OCI-LY7 (cell line): Measurements from ENCODE around the gene CXCL12.

Experiments used
- EZH2phosphoT487 ChIP-seq: fragments of 200-600 bp; sonication (generic); IDR thresholded peaks from 2 replicates; pipeline ENCODE4 v1.6.1; 2018; ENCODE audit warnings: low read depth, borderline replicate concordance, mild to moderate bottlenecking, mixed run types, antibody characterized with exemption, low read length, moderate library complexity, mixed read lengths
- TF ChIP-seq, protein P1 (sequence below): fragments of 200-600 bp; sonication (generic); conservative IDR thresholded peaks from 2 replicates; pipeline ENCODE4 v1.5.1; 2014; ENCODE audit warnings: mild to moderate bottlenecking, antibody characterized with exemption, low read length, moderate library complexity, mixed read lengths

GRCh38 chr10:44384601-44385025 lies 284 bp downstream of the CXCL12 start:
- TF ChIP-seq, protein P1, sequence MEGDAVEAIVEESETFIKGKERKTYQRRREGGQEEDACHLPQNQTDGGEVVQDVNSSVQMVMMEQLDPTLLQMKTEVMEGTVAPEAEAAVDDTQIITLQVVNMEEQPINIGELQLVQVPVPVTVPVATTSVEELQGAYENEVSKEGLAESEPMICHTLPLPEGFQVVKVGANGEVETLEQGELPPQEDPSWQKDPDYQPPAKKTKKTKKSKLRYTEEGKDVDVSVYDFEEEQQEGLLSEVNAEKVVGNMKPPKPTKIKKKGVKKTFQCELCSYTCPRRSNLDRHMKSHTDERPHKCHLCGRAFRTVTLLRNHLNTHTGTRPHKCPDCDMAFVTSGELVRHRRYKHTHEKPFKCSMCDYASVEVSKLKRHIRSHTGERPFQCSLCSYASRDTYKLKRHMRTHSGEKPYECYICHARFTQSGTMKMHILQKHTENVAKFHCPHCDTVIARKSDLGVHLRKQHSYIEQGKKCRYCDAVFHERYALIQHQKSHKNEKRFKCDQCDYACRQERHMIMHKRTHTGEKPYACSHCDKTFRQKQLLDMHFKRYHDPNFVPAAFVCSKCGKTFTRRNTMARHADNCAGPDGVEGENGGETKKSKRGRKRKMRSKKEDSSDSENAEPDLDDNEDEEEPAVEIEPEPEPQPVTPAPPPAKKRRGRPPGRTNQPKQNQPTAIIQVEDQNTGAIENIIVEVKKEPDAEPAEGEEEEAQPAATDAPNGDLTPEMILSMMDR: no peak
- no peak for TF ChIP-seq EZH2phosphoT487
